IPS-18a (cell line): ENCODE measurements around the gene HNF4A.

Experiments used
- H3K27ac ChIP-seq: one replicate; pipeline ENCODE4 v1.5.1; 2013; ENCODE audit warnings: low read length
- H3K27me3 ChIP-seq: one replicate; pipeline ENCODE4 v1.6.1; 2013; ENCODE audit warnings: mild to moderate bottlenecking, low read length; ENCODE audit not compliant: control insufficient read depth, insufficient read depth
- H3K36me3 ChIP-seq: one replicate; pipeline ENCODE4 v1.6.1; 2013; ENCODE audit warnings: low read depth, low read length; ENCODE audit not compliant: control insufficient read depth
- H3K4me1 ChIP-seq: one replicate; pipeline ENCODE4 v1.6.1; 2013; ENCODE audit warnings: low read depth, low read length; ENCODE audit not compliant: control insufficient read depth
- H3K4me3 ChIP-seq: one replicate; pipeline ENCODE4 v1.5.1; 2013; ENCODE audit warnings: low read length
- H3K9ac ChIP-seq: one replicate; pipeline ENCODE4 v1.6.1; 2013; ENCODE audit warnings: mild to moderate bottlenecking, low read length, moderate library complexity
- H3K9me3 ChIP-seq: one replicate; pipeline ENCODE4 v1.6.1; 2013; ENCODE audit warnings: low read depth, low read length; ENCODE audit not compliant: control insufficient read depth

The HNF4A gene

GRCh38 chr20:44411757-44412401 is 56.4 kb downstream of the HNF4A start:
- Histone ChIP-seq H3K27me3 (no peaks in the 10 kb centered on the region), H3K36me3 (no peaks in the 10 kb centered on the region), H3K9me3 (no peaks in the 10 kb centered on the region), H3K27ac (no peak overlapping the region), H3K4me3 (no peak overlapping the region), H3K9ac (no peak overlapping the region), H3K4me1 (no peaks in the 10 kb centered on the region)

- Histone ChIP-seq H3K9me3 (no peaks in the 10 kb centered on the region), H3K9ac (no peak overlapping the region), H3K4me3 (no peak overlapping the region), H3K4me1 (no peaks in the 10 kb centered on the region), H3K36me3 (no peaks in the 10 kb centered on the region), H3K27ac (no peak overlapping the region), H3K27me3 (no peaks in the 10 kb centered on the region)
Measured at GRCh38 chr20:44412402-44413144, 57.1 kb downstream of the HNF4A start.

- Histone ChIP-seq H3K36me3 (no peaks in the 10 kb centered on the region), H3K9me3 (no peaks in the 10 kb centered on the region), H3K4me1 (no peaks in the 10 kb centered on the region), H3K9ac (no peak overlapping the region), H3K27ac (no peak overlapping the region), H3K27me3 (no peaks in the 10 kb centered on the region), H3K4me3 (no peak overlapping the region)
Measured at GRCh38 chr20:44413575-44414345, 58.3 kb downstream of the HNF4A start.

GRCh38 chr20:44414346-44414714 is 58.8 kb downstream of the HNF4A start:
- H3K9me3 ChIP-seq, result no peaks in the 10 kb centered on the region
- H3K9ac ChIP-seq, result no peak overlapping the region
- H3K4me3 ChIP-seq, result no peak overlapping the region
- no peak overlapping the region for H3K27ac ChIP-seq
- H3K36me3 ChIP-seq, result no peaks in the 10 kb centered on the region
- H3K27me3 ChIP-seq, result no peaks in the 10 kb centered on the region
- H3K4me1 ChIP-seq, result no peaks in the 10 kb centered on the region

- Histone ChIP-seq H3K36me3 (no peaks in the 10 kb centered on the region), H3K4me1 (no peaks in the 10 kb centered on the region), H3K9me3 (no peaks in the 10 kb centered on the region), H3K4me3 (no peak overlapping the region), H3K9ac (no peak overlapping the region), H3K27me3 (no peaks in the 10 kb centered on the region), H3K27ac (no peak overlapping the region)
Measured at GRCh38 chr20:44414808-44415207, 59.3 kb downstream of the HNF4A start.

DNA sequence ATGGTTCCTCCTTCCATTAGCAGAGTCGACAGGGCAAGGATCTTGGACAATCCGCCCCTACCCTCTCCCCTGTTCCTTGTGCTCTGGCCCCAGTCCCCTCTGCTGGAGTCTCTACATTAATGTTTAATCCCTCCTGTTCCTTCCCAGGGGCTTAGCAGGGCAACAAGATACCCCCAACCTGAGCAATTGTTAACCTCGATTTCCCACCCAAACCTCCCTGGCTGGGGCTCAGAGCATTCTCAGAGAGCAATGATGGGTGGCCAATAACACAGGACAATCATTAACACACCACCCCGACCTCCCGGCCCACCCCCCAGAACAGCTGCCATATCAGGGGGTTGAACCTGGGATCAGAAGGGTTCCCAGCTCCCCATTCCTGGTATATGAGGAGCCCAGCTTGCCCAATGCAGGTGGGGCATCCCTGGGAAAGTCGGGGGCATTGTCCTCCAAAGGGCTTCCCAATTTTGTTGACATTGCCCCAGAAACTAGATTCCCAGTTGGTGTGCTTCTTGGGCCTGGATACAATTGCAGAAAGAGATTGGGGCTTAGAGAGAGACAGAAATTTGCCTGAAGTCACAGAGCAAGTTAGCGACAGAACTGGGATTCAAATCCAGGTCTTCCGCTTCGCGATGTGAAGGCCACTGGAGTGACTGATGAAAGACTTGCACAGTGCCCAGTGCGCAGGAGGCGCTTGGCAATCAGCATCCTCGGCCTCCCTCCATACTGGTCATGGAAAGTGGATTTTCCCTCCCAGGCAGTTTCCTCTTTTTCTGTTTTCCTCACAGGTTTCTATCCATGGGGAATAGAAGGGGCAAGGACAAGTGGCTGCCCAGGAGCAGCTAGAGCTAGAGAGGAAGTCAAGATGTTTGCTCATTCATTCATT is 60.6 kb downstream of the HNF4A start:
- Histone ChIP-seq H3K27me3 (no peaks in the 10 kb centered on the region), H3K4me1 (no peaks in the 10 kb centered on the region), H3K36me3 (no peaks in the 10 kb centered on the region), H3K27ac (no peak overlapping the region), H3K9me3 (no peaks in the 10 kb centered on the region), H3K9ac (no peak overlapping the region), H3K4me3 (no peak overlapping the region)

DNA sequence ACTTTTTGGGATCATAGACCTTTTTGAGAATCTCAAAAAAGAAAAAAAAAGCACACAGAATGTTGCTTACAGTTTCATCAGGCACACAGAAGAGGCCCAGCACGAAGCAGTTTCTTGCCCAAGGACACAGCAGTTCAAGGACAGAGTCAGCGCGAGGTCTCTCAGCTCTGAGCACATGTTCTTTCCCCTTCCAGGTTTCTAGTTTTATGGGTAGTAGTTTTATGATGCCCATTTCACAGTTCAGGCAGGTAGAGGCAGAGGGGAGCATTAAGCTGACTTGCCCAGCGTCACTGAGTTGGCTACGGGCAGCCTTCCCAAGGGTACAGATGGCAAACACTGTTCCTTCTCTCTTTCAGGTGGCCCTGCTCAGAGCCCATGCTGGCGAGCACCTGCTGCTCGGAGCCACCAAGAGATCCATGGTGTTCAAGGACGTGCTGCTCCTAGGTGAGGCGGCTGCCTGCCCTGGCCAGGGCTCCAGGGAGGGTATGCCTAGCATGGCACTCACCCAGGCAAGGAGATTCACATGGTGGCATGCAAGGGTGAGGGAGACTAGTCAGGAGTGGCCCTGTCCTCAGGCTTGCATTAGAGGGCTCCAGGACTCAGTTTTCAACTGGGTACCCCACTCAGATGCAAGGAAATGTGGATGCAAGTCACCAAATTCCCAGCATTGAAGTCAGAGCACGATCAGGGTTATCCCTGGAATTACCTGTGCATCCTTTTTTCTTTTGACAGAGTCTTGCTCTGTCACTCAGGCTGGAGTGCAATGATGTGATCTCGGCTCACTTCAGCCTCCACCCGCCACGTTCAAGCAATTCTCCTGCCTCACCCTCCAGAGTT is 62.8 kb downstream of the HNF4A start:
- Histone ChIP-seq H3K9ac (no peak overlapping the region), H3K36me3 (no peaks in the 10 kb centered on the region), H3K27me3 (no peaks in the 10 kb centered on the region), H3K4me3 (no peak overlapping the region), H3K27ac (no peak overlapping the region), H3K9me3 (no peaks in the 10 kb centered on the region), H3K4me1 (no peaks in the 10 kb centered on the region)

DNA sequence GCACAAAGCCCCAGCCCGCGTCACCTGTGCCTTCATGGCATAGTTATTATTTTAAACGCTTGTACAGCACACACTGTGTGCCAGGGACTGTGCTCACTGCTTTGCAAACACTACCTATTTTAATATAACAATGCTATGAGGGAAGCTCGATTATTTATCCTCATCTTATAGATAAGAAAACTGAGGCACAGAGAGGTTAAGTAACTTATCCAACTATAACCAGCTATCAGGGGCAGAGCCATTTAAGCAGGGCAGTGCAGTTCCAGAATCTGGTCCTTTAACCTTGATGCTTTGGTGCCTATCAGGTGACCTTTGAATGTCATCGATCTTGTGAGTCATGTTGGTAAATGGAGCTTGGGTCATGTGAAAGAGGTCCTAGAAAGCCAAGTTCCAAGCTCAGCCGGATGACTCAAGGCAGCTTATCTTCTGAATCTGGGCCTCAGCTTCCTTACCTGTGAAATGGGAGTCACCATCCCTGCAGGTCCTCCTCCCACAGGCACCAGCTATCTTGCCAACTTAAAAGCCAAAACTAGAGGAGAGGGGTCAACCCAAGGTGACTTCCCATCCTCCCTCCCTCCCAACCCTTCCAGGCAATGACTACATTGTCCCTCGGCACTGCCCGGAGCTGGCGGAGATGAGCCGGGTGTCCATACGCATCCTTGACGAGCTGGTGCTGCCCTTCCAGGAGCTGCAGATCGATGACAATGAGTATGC is 63.8 kb downstream of the HNF4A start:
- H3K9ac ChIP-seq, result no peak overlapping the region
- H3K36me3 ChIP-seq, result no peaks in the 10 kb centered on the region
- no peaks in the 10 kb centered on the region for H3K4me1 ChIP-seq
- H3K27me3 ChIP-seq, result no peaks in the 10 kb centered on the region
- no peaks in the 10 kb centered on the region for H3K9me3 ChIP-seq
- H3K27ac ChIP-seq, result no peak overlapping the region
- H3K4me3 ChIP-seq, result no peak overlapping the region

- no peak overlapping the region for H3K9ac ChIP-seq
- H3K4me1 ChIP-seq, result no peaks in the 10 kb centered on the region
- no peaks in the 10 kb centered on the region for H3K27me3 ChIP-seq
- no peaks in the 10 kb centered on the region for H3K9me3 ChIP-seq
- no peaks in the 10 kb centered on the region for H3K36me3 ChIP-seq
- H3K27ac ChIP-seq, result no peak overlapping the region
- no peak overlapping the region for H3K4me3 ChIP-seq
Measured at GRCh38 chr20:44420497-44420896, 65.0 kb downstream of the HNF4A start.

GRCh38 chr20:44422083-44422482 is 66.6 kb downstream of the HNF4A start:
- H3K4me3 ChIP-seq, result no peak overlapping the region
- H3K27ac ChIP-seq, result no peak overlapping the region
- no peaks in the 10 kb centered on the region for H3K36me3 ChIP-seq

More at GRCh38 chr20:44422083-44422482, 66.6 kb downstream of the HNF4A start:
- Histone ChIP-seq H3K4me1 (no peaks in the 10 kb centered on the region), H3K9ac (no peak overlapping the region), H3K27me3 (no peaks in the 10 kb centered on the region), H3K9me3 (no peaks in the 10 kb centered on the region)
